Right hindlimb (tissue), 1 donor: ENCODE data around the gene TIGD3.
"Not testable (repeated sequence)": the region's sequence is repeated elsewhere in the genome, so short reads cannot be mapped to it uniquely, and the experiment has no call there.

Experiments
- DNase-seq: peaks from one replicate; pipeline ENCODE4 v3.0.0-alpha.2; 2018

The TIGD3 gene

DNA sequence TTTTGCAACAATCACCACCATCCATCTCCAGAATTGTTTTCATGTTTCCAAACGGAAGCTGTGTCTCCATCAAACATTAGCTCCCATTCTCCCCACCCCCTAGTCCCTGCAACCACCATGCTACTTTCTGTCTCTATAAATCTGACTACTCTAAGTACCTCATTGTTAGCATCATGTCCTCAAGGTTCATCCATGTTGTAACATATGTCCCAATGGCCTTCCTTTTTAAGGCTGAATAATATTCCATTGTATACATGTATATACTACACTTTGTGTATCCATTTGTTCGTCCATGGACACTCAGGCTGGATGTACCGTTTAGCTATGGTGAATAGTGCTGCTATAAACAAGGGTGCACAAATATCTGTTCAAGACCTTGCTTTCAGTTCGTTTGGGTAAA, 29.1 kb upstream of the TIGD3 start:
- no peak for DNase-seq

GRCh38 chr11:65327021-65327420, 27.5 kb upstream of the TIGD3 start:
- DNase-seq: no peak

GRCh38 chr11:65329478-65329877, 25.1 kb upstream of the TIGD3 start:
- no peak for DNase-seq

DNA sequence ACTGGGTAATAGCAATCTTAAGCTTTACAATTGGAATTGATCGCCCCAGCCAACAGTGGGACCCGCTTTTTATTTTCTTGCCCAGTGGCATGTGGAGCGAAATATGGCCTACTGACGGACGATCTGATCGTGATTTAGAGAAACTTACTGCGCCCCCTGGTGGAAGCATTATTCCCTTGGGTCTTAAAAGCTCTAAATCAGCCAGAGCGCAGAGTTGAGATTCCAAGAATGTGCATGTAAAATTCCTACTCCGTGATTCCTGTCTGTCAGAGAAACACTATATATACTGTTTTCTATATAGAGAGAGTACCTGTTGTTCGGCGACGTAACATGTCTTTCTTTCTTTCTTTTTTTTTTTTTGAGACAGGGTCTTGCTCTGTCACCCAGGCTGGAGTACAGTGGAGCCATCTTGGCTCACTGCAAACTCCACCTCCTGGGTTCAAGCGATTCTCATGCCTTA, 24.6 kb upstream of the TIGD3 start:
- DNase-seq: peak; percentile 84

GRCh38 chr11:65330544-65330943, 24.0 kb upstream of the TIGD3 start:
- no peak for DNase-seq

- not testable (repeated sequence) for DNase-seq
Measured at GRCh38 chr11:65332591-65332990, 22.0 kb upstream of the TIGD3 start.

- DNase-seq: no peak
Measured at GRCh38 chr11:65334696-65335295, 19.8 kb upstream of the TIGD3 start.

DNA sequence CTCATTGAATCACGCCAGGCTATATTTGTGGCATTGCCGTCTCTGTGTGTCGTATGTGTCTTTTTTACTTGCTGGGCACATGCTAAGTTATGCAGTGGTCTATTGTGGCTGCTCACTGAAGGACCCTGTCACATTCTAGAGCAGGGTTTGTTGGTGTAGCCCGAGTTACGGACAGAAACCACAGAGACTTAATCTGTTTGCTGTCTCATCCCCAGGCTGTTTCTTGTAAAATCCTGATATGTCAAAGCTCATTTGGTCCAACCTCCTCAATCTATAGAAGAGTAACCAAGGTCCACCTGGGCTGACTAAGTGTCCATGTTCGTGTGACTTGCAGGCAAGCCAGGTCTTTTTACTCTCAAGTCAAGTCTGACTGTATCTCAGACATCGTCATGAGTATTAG, 15.9 kb upstream of the TIGD3 start:
- DNase-seq: no peak

- DNase-seq: no peak
Measured at GRCh38 chr11:65340226-65340625, 14.3 kb upstream of the TIGD3 start.

GRCh38 chr11:65341856-65342255, 12.7 kb upstream of the TIGD3 start:
- DNase-seq: no peak

GRCh38 chr11:65351511-65351910, 3.0 kb upstream of the TIGD3 start:
- DNase-seq: no peak

DNA sequence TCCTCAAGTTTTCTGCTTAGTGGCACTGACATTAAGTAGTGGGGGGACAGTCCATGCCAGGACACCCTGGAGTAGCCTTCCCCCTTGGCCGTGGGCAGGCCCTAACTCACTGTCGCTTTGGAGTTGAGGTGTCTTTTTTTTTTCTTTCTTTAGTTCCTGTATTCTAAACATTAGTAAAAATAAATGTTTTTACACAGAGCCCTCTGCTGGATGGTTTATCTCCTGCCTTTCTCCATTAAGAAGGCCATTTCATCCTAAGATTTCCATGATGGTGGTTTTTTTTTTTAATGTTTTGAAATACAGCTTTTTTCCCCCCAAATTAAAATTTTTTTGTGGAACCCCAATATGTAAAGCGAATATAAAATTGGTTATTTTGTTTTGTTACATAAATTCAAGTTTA, 1.8 kb upstream of the TIGD3 start:
- no peak for DNase-seq

DNA sequence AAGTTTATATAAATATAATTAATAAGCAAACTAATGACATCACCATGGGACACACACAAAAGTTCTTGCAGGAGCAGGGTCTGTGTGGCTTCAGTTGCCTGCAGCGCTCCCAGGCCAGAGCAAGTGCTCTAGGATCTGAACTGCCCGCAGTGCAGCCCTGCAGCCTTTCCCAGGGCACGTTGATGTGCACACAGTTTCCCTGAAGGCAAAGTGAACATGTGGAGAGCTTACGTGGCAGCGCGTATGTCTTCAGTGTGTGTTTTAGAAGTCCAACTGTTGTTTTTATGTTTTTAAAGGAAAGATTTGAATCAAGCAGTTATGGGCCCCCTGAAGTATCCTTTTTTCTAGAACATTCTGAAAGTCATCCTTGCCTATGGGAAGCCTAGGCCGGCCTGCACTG, 1.2 kb upstream of the TIGD3 start:
- no peak for DNase-seq

GRCh38 chr11:65353900-65354264, 669 bp upstream of the TIGD3 start:
- DNase-seq: no peak

GRCh38 chr11:65355013-65355775, 643 bp downstream of the TIGD3 start:
- DNase-seq: peak; percentile 47

DNA sequence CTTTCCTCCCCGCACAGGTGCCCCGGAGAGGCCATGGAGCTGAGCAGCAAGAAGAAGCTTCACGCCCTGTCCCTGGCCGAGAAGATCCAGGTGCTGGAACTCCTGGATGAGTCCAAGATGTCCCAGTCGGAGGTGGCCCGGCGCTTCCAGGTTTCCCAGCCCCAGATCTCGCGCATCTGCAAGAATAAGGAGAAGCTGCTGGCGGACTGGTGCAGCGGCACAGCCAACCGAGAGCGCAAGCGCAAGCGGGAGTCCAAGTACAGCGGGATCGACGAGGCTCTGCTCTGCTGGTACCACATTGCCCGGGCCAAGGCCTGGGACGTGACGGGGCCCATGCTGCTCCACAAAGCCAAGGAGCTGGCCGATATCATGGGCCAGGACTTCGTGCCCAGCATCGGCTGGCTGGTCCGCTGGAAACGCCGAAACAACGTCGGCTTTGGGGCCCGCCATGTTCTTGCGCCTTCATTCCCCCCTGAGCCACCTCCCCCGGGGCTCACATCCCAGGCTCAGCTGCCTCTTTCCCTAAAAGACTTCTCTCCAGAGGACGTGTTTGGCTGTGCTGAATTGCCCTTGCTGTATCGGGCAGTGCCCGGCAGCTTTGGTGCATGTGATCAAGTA, 1.3 kb downstream of the TIGD3 start:
- peak; percentile 46 for DNase-seq

GRCh38 chr11:65356394-65356972, 1.9 kb downstream of the TIGD3 start:
- no peak for DNase-seq

- no peak for DNase-seq
Measured at GRCh38 chr11:65357856-65358356, 3.4 kb downstream of the TIGD3 start.

- no peak for DNase-seq
Measured at GRCh38 chr11:65362320-65362931, 7.9 kb downstream of the TIGD3 start.

DNA sequence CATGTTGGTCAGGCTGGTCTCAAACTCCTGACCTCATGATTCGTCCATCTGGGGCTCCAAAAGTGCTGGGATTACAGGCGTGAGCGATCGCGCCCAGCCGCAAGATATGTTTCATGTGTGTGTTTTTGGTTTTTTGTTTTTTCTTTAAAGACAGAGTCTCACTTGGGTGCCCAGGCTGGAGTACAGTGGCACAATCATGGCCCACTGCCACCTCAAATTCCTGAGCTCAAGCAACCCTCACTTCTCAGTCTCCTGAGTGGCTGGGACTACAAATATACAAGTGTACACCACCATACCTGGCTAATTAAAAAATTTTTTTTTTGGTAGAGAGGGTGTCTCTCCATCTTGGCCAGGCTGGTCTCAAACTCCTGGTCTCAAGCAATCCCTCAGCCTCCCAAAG, 8.4 kb downstream of the TIGD3 start:
- DNase-seq: no peak

GRCh38 chr11:65363770-65364169, 9.2 kb downstream of the TIGD3 start:
- no peak for DNase-seq

DNA sequence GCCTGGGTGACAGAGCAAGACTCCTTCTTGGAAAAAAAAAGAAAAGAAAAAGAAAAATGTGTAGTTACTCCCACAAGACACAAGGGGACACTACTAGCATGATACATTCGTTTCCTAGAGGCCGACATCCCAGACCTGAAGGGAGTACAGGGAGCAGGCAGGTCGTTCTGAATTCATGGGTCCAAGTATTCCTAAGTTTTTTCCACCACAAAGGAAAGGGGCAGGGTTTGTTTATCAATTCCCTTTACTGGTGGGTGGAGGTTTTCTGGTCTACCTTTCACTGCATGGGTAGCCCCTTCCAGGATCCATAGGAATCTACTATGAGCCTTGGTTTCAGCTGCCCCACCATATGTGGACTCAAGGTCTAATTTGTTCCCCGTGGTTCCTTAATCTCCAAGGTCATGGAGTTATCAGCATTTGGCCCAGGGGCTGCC, 11.8 kb downstream of the TIGD3 start:
- DNase-seq: no peak

DNA sequence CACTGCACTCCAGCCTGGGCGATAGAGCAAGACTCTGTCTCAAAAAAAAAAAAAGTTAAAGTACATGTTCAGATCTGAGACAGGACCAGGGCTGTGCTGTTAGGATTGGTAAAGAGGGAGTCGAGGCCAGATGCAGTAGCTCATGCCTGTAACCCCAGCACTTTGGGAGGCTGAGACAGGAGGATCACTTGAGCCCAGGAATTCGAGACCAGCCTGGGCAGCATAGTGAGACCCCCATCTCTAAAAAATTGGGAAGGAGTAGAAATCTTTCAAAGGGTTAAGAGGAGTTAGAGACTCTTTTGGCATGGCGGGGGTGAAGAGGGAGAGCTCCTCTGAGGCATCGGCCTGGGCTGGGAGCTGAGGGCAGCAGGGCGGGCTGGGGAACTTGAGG, 16.1 kb downstream of the TIGD3 start:
- DNase-seq: no peak
